GM12892 (cell line): ENCODE measurements around the gene TNFRSF1B.

ENCODE experiments used
- POLR2A ChIP-seq: IDR thresholded peaks from 2 replicates; pipeline ENCODE4 v1.6.1; 2011; ENCODE audit warnings: low read depth, low read length, control low read depth
- POLR2AphosphoS5 ChIP-seq: IDR thresholded peaks from 2 replicates; pipeline ENCODE4 v1.6.1; 2011; ENCODE audit warnings: low read depth, low read length, control low read depth

- TF ChIP-seq POLR2A = no peak
- no peak for TF ChIP-seq POLR2AphosphoS5
These were observed 9.7 kb downstream of the TNFRSF1B start for GRCh38 chr1:12176298-12177118.
